Osteoblast (primary cell): ENCODE results near the gene S1PR5. TPM values are rescaled to one million over a fixed set of nuclear protein-coding genes. Genes with fewer than 3 reads are reported as not detected.

Experiments
- DNase-seq: peaks from one replicate; pipeline ENCODE4 v3.0.0; 2011; ENCODE audit warnings: low spot score, mixed read lengths; ENCODE audit not compliant: insufficient read length; ENCODE audit errors: missing footprints
- H2AFZ ChIP-seq: 2 replicates; pipeline ENCODE4 v1.6.0; 2011; ENCODE audit warnings: mild to moderate bottlenecking, low read length
- H3K27ac ChIP-seq: 2 replicates; pipeline ENCODE4 v1.5.1; 2011; ENCODE audit warnings: mild to moderate bottlenecking, low read depth, low read length, moderate library complexity
- H3K27me3 ChIP-seq: 2 replicates; pipeline ENCODE4 v1.6.0; 2012; ENCODE audit warnings: mild to moderate bottlenecking, control low read depth, inconsistent platforms, low read length, moderate library complexity; ENCODE audit not compliant: insufficient read depth
- H3K36me3 ChIP-seq: 2 replicates; pipeline ENCODE4 v1.5.1; 2011; ENCODE audit warnings: mild to moderate bottlenecking, low read length, control low read depth, moderate library complexity; ENCODE audit not compliant: insufficient read depth
- H3K4me1 ChIP-seq: 2 replicates; pipeline ENCODE4 v1.5.1; 2011; ENCODE audit warnings: mild to moderate bottlenecking, low read length, control low read depth, moderate library complexity; ENCODE audit not compliant: insufficient read depth
- H3K4me2 ChIP-seq: 2 replicates; pipeline ENCODE4 v1.6.0; 2011; ENCODE audit warnings: mild to moderate bottlenecking, low read length; ENCODE audit not compliant: insufficient read depth
- H3K4me3 ChIP-seq: fragments of 200-600 bp; sonication (generic); 3 replicates; pipeline ENCODE4 v1.5.1; 2012; ENCODE audit warnings: mild to moderate bottlenecking, low read length, inconsistent platforms; ENCODE audit not compliant: insufficient read depth
- H3K79me2 ChIP-seq: 2 replicates; pipeline ENCODE4 v1.6.0; 2012; ENCODE audit warnings: mild to moderate bottlenecking, low read length, control low read depth, inconsistent platforms; ENCODE audit not compliant: insufficient read depth
- H3K9me3 ChIP-seq: 2 replicates; pipeline ENCODE4 v1.5.1; 2011; ENCODE audit warnings: low read depth, low read length, control low read depth
- H4K20me1 ChIP-seq: 2 replicates; pipeline ENCODE4 v1.6.0; 2012; ENCODE audit warnings: mild to moderate bottlenecking, low read length, control low read depth; ENCODE audit not compliant: insufficient read depth
- total RNA-seq: library from RNA; depleted of rRNA; stranded (reverse); fragments of >200 nt; gene quantifications from 2 replicates; pipeline ENCODE4 v1.2.3, GENCODE V29; 2012
- TF ChIP-seq, protein P1 (sequence below): IDR thresholded peaks from 2 replicates; pipeline ENCODE4 v1.5.1; 2011; ENCODE audit warnings: mild to moderate bottlenecking, low read depth, low read length, moderate library complexity; ENCODE audit errors: extremely low read depth

The S1PR5 gene
- total RNA-seq, 1 donor: 0.36 TPM

DNA sequence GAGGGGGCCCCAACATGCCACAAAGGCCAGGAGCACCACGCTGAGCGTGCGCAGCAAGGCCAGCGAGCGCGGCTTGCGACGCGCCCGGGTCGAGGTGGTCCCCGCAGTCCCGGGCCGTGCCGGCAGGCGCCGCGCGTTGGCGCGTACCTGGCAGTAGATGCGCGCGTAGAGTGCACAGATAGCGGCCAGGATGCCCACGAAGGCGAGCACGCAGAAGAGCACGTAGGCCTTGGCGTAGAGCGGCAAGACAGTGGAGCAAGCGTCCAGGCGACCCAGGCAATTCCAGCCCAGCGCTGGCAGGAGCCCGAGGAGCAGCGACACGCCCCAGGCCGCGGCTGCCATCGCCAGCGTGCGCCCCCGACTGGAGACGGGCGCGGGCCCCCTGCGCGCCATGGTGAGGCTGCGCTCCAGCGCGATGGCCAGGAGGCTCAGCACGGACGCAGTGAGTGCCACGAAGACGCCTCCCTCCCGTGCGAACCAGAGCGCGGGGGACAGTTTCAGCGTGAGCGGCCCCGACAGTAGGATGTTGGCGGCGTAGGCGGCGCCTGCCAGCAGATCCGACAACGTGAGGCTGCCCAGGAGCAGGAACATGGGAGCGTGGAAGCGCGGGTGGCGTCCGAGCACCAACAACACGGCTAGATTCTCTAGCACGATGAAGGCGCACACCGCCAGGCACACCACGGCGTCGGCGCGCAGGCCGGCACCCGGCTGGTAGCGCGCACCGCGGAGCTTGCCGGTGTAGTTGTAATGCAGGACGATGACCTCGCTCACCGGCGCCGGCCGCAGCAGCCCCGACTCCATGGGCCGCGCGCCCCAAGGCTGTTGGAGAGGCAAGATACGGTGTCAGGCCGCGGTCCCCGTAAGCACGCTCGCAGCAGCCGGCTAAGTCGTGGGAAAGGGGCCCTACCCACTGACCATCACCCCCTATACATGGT, 2.8 kb downstream of the S1PR5 start:
- no peak for DNase-seq
- H3K4me3 ChIP-seq: no peak overlapping the region

DNA sequence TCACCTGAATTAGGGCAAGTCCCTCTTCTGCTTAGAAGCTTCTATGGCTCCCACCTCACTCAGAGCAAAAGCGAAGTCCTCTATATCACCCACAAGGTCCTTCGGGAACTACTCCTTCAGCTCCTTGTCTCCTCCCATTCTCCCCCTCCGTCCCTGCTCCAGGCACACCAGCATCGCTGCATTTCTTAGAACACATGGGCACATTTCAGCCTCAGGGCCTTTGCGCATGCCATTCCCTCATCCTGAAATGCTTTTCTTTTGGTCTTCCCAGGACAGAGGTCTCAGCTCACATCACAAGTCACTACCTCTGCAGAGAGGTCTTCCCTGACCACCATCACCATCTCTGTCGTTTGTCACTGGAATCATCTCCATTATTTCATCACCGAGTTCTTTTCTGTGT, 4.0 kb downstream of the S1PR5 start:
- Histone ChIP-seq H3K36me3 (no peaks in the 10 kb centered on the region), H3K9me3 (no peaks in the 10 kb centered on the region), H2AFZ (no peak overlapping the region), H3K4me3 (no peak overlapping the region), H4K20me1 (no peaks in the 10 kb centered on the region), H3K4me2 (no peak overlapping the region), H3K27ac (no peak overlapping the region), H3K4me1 (peaks cover 15% of the 10 kb centered on the region), H3K79me2 (no peaks in the 10 kb centered on the region), H3K27me3 (peaks cover 22% of the 10 kb centered on the region)
- DNase-seq: no peak
- TF ChIP-seq, protein P1, sequence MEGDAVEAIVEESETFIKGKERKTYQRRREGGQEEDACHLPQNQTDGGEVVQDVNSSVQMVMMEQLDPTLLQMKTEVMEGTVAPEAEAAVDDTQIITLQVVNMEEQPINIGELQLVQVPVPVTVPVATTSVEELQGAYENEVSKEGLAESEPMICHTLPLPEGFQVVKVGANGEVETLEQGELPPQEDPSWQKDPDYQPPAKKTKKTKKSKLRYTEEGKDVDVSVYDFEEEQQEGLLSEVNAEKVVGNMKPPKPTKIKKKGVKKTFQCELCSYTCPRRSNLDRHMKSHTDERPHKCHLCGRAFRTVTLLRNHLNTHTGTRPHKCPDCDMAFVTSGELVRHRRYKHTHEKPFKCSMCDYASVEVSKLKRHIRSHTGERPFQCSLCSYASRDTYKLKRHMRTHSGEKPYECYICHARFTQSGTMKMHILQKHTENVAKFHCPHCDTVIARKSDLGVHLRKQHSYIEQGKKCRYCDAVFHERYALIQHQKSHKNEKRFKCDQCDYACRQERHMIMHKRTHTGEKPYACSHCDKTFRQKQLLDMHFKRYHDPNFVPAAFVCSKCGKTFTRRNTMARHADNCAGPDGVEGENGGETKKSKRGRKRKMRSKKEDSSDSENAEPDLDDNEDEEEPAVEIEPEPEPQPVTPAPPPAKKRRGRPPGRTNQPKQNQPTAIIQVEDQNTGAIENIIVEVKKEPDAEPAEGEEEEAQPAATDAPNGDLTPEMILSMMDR: no peak

More for the DNA sequence above, 2.8 kb downstream of the S1PR5 start:
- H4K20me1 ChIP-seq: no peaks in the 10 kb centered on the region
- no peak overlapping the region for H2AFZ ChIP-seq
- peaks cover 18% of the 10 kb centered on the region for H3K4me1 ChIP-seq
- TF ChIP-seq, protein P1: no peak
- no peak overlapping the region for H3K27ac ChIP-seq
- no peaks in the 10 kb centered on the region for H3K36me3 ChIP-seq
- no peak overlapping the region for H3K4me2 ChIP-seq
- H3K9me3 ChIP-seq: no peaks in the 10 kb centered on the region
- H3K79me2 ChIP-seq: no peaks in the 10 kb centered on the region
- H3K27me3 ChIP-seq: peaks cover 33% of the 10 kb centered on the region

DNA sequence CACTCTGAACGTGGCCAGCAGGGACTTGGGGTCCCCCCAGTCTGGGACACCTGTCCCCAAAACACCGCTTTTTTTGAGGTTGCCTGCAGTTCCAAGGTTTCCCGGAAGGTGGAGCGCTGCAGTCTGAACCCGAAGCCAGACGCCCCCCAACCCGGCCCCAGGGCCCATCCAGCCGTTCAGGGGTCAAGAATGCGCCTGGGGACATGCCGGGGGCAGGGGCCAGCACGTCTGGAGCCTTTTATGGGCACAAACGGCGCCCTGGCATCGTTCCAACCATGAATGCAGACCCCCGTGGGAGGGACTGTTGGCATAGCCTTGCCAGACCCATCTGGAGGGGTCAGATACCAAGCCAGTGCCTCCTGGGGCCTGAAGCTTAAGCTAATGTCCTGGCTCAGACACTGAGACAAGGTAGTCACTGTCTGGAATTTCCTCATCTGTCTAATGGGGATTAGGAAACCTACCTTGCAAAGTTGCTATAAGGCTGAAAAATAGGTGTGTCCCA, 6.9 kb downstream of the S1PR5 start:
- no peaks in the 10 kb centered on the region for H3K4me1 ChIP-seq
- peak; percentile 91 for DNase-seq
- H2AFZ ChIP-seq: no peak overlapping the region
- no peak overlapping the region for H3K27ac ChIP-seq
- H3K4me2 ChIP-seq: no peak overlapping the region
- peaks cover 19% of the 10 kb centered on the region for H3K27me3 ChIP-seq
- H3K9me3 ChIP-seq: no peaks in the 10 kb centered on the region
- H4K20me1 ChIP-seq: no peaks in the 10 kb centered on the region
- no peak overlapping the region for H3K4me3 ChIP-seq
- no peaks in the 10 kb centered on the region for H3K36me3 ChIP-seq
- H3K79me2 ChIP-seq: no peaks in the 10 kb centered on the region
- TF ChIP-seq, protein P1: peak; percentile 61

DNA sequence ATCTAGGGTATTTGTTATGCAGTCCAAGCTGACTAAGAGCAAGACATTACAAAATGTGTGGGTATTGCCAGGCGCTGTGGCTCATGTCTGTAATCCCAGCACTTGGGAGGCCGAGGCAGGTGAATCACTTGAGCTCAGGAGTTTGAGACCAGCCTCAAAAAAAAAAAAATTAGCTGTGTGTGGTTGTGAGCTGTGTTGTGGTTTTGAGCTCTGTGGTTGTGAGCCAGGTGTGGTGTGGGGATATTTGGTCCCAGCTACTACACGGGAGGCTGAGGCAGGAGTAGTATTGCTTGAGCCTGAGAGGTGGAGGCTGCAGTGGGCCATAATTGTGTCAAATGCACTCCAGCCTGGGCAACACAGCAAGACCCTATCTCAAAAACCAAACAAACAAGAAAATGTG, 8.5 kb downstream of the S1PR5 start:
- TF ChIP-seq, protein P1: no peak
- H4K20me1 ChIP-seq: no peaks in the 10 kb centered on the region
- H3K27ac ChIP-seq: no peak overlapping the region
- H3K36me3 ChIP-seq: no peaks in the 10 kb centered on the region
- no peak overlapping the region for H3K4me3 ChIP-seq
- no peak overlapping the region for H2AFZ ChIP-seq
- no peaks in the 10 kb centered on the region for H3K4me1 ChIP-seq
- DNase-seq: peak; percentile 8
- peaks cover 9% of the 10 kb centered on the region for H3K27me3 ChIP-seq
- H3K4me2 ChIP-seq: no peak overlapping the region
- H3K79me2 ChIP-seq: no peaks in the 10 kb centered on the region
- H3K9me3 ChIP-seq: no peaks in the 10 kb centered on the region
